Measurements from ENCODE around the gene GALNT2.

GALNT2 gene

DNA sequence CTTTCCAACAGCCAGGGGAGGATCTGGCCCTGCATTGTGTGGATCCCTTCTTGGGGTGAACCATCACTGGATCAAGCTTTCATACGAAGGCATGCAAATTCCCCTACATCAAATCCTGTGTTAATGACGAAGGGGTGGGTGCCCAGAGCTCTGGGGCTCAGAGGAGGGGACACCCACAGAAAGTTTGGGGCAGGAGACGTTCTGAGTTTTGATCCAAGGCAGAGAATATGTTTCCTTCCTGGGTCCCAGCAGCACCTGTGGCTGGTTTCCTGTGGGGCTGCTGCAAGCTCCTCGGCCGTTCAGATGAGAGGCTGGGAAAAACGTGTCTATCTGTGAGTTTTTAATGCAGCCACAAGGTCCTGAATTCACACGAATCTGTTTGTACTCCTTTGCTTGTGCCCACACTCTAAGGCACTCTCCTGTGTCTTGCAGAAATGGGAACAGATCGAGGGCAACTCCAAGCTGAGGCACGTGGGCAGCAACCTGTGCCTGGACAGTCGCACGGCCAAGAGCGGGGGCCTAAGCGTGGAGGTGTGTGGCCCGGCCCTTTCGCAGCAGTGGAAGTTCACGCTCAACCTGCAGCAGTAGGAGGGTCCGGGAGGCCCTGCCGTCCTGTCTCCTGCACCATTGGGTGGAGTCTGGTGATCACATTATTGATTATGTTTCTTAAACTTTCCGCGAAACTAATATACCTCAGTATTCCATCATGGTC, 212.0 kb downstream of the GALNT2 start:
- DNase-seq (ENCODE audit: low read depth): no peak

GRCh38 chr1:230279583-230279945, 212.5 kb downstream of the GALNT2 start:
- DNase-seq (ENCODE audit: low read depth): no peak

- DNase-seq (ENCODE audit: low read depth): no peak
Observed at GRCh38 chr1:230280054-230280795, 213.2 kb downstream of the GALNT2 start.

DNA sequence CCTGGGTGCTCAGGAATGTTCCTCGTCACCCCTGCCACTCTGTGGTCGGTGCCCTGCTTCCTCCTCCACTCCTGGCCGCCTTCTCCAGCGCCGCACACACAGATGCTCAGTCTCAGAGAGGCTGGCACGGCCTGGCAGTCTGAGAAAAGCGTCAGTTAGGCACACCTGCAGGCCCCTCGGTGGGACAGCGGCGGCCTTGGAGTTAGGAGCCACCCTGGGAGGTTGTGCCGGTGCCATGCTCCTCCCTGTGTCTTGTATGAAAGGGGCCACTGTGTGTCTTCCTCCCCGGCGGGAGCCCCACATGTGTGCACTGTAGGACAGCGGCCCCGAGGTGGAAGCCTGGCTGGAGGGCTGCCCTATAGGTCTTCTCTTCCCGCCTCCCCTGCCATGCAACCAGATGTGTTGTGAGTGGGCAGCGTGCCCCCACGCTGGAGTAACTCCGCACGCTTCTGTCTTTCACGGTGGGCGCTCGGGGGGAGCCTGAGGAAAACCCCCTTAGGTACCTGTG, 213.9 kb downstream of the GALNT2 start:
- no peak for DNase-seq (ENCODE audit: low read depth)

DNA sequence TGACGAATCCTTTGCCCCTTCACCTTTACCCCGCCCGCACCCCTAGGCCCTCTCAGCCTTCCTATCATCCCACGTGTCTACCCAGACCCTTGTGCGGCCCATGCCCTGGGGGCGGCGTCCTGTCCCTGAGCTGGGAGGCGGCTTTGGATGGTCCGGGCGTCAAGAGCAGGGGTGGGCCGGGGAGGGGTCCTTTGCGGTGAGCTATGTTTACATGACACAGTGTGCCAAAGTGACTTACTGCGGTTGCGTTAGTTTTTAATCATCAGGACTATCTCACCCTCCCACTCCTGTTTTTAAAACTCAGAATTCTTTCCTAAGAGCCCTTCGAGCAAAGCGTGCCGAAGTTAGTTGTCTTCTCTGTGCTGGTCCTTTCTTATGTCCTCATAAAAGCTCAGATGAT, 214.5 kb downstream of the GALNT2 start:
- no peak for DNase-seq (ENCODE audit: low read depth)

DNA sequence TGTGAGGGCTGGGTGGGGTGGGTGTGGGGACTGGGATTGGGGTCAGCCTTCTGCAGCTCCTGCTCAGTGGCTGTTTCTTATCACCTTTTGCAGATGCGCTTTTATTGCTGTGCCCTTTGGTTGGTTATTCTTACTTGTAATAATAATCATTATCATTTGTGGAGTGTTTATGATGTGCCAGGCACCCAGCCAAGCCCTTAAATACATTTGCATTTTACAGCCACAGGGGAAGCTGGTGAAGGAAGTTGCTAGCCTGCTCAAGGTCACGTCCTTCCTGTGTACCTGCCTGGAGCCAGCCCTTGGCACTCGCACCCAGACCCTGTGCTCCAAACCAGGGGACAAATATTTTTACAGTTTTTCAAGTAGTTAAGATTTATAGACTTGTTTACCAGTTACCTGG, 215.1 kb downstream of the GALNT2 start:
- no peak for DNase-seq (ENCODE audit: low read depth)

- no peak for DNase-seq (ENCODE audit: low read depth)
Observed at GRCh38 chr1:230283678-230284077, 216.6 kb downstream of the GALNT2 start.

- no peak for DNase-seq (ENCODE audit: low read depth)
Observed at GRCh38 chr1:230284891-230285290, 217.9 kb downstream of the GALNT2 start.

GRCh38 chr1:230285351-230285750, 218.3 kb downstream of the GALNT2 start:
- no peak for DNase-seq (ENCODE audit: low read depth)

DNA sequence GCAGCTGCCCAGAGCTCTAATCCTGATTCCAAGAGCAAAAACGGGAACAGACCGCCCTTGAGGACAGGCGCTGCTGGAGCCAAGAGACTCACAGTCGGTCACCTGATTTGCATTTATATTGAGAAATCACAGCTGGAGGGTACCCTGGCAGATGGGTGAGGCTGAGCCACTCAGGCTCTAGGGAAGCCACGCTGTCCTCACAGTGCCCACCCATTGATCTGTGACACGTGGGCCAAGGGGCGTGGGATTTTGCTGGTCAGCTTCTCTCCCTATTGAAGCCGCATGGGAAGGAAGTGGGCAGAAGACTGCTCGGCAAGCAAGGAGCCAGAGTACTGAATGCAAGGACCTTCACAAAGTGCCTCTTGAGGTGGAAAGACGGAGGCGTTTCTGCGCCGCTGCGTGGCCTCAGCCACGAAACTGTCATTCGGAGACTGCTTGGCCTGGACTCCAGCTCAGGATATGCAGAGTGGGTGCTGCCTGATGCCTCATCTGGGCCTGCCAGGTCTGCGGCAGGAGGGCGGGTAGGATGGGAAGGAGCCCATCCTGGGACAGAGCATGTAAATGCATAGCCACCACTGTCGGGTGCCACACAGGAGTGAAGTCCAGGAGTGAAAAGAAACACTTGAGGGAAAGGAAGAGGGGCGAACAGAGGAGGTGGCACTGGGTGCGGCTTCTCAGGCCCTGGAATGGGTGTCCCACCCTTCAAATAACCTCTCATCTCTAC, 219.3 kb downstream of the GALNT2 start:
- no peak for DNase-seq (ENCODE audit: low read depth)

DNA sequence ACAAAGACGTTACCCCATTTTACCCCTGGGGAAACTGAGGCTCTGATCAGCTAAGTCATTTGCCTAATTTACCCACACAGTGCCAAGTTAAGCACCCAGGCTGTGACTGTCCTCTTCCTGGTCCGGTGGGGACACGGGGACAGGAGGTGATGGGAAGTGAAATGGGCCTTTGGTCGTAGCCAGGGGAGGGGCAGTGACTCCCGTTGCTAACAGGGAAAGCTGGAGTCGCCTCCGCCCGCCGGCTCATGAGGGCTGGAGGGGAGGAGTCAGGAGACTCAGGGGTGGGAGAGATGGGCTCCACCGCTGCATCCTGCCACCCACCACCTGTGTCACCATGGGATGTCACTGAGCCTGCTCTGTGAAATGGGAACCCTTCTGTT, 219.8 kb downstream of the GALNT2 start:
- DNase-seq (ENCODE audit: low read depth): no peak

- DNase-seq (ENCODE audit: low read depth): no peak
Observed at GRCh38 chr1:230287674-230288315, 220.8 kb downstream of the GALNT2 start.

- no peak for DNase-seq (ENCODE audit: low read depth)
Observed at GRCh38 chr1:230288641-230289349, 221.8 kb downstream of the GALNT2 start.

GRCh38 chr1:230289350-230289644, 222.3 kb downstream of the GALNT2 start:
- no peak for DNase-seq (ENCODE audit: low read depth)

GRCh38 chr1:230291731-230292620, 224.9 kb downstream of the GALNT2 start:
- DNase-seq (ENCODE audit: low read depth): no peak

- no peak for DNase-seq (ENCODE audit: low read depth)
Observed at GRCh38 chr1:230292689-230293389, 225.8 kb downstream of the GALNT2 start.

DNA sequence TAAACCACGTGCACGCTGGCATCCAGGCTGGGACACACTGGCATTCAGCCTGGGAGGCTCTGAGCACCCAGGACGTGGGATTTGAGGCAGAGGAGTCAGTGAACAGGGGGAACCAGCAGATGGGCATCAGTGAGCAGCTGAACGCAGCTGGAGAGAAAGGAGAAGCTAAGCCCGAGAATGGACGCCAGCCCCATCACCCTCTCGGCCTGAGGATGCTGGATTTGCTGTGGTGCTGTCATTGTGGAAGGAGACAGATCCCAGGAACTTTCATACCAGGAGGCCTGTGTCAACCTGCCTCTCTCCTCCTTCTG, 226.3 kb downstream of the GALNT2 start:
- no peak for DNase-seq (ENCODE audit: low read depth)

- no peak for DNase-seq (ENCODE audit: low read depth)
Observed at GRCh38 chr1:230295367-230295766, 228.3 kb downstream of the GALNT2 start.

DNA sequence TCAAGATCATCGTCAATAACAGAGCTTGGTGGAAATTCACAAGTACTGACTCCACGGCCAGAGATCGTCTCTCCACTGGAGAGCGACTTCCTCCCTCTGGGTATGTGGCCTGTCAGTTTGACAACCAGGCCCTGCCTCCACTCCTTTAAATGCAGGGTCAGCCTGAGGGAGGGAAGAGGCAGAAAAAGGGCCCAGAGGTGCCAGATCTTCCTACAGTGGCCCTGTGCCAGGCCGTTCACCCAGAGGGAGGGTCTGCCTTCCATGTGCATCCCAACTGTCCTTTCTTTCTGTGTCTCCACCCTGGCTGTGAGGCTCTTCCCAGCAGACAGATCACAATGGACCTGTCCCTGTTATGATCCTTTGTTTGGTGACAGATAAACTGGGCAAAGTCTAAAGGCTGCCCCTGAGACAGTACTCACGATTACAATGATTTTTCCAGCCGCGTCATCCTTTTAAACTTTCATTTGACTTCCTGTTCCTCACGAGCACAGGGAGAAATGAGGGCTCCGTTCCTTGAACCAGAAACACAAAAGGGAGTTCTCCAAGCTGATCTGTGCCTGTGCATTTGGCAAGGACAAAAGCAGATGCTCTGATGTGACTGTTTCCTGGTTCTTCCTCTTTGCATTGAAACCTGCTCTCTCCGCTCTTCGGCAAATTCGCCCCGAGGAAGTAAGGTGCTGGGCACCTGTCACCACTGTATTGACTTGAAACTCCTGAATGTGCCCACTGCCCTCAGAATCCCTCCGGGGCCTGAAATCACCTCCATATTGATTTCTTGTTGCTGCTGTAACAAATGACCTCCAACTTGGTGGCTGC, 232.4 kb downstream of the GALNT2 start:
- no peak for DNase-seq (ENCODE audit: low read depth)

Measured in activated T-helper 9 cell treated with anti-CD3 and anti-CD28 coated beads, Interleukin-2, amount 50 U/mL, for 16 hours (primary cell).